Stimulated activated naive CD8-positive, alpha-beta T cell treated with anti-CD3 and anti-CD28 coated beads, Interleukin-15, Interleukin-2, amounts not matched to agents 100 ng/mL and 50 ng/mL, for 24 hours (primary cell): ENCODE measurements around the gene FRMPD4.
"Not testable (repeated sequence)": the region's sequence is repeated elsewhere in the genome, so short reads cannot be mapped to it uniquely, and the experiment has no call there.

ENCODE experiments used
- H3K27ac Mint-ChIP-seq: one replicate; pipeline ENCODE4 v1.8.0; 2021; ENCODE audit warnings: mild to moderate bottlenecking, mixed read lengths
- H3K27me3 Mint-ChIP-seq: one replicate; pipeline ENCODE4 v1.8.0; 2021; ENCODE audit warnings: mixed read lengths
- H3K36me3 Mint-ChIP-seq: one replicate; pipeline ENCODE4 v1.8.0; 2021; ENCODE audit warnings: low read depth, mixed read lengths
- H3K4me1 Mint-ChIP-seq: one replicate; pipeline ENCODE4 v1.8.0; 2021; ENCODE audit warnings: low read depth, mixed read lengths
- H3K4me3 Mint-ChIP-seq: one replicate; pipeline ENCODE4 v1.8.0; 2021; ENCODE audit warnings: mild to moderate bottlenecking, mixed read lengths
- H3K9me3 Mint-ChIP-seq: one replicate; pipeline ENCODE4 v1.8.0; 2021; ENCODE audit warnings: mixed read lengths

The FRMPD4 gene

GRCh38 chrX:12162420-12162819 lies 24.1 kb downstream of the FRMPD4 start:
- Mint-ChIP-seq H3K27me3 (no peaks in the 10 kb centered on the region), H3K4me1 (no peaks in the 10 kb centered on the region), H3K4me3 (no peak overlapping the region), H3K36me3 (no peaks in the 10 kb centered on the region), H3K27ac (no peak overlapping the region), H3K9me3 (no peaks in the 10 kb centered on the region)

- H3K4me1 Mint-ChIP-seq, H3K9me3 Mint-ChIP-seq, H3K27ac Mint-ChIP-seq, H3K4me3 Mint-ChIP-seq, H3K27me3 Mint-ChIP-seq, H3K36me3 Mint-ChIP-seq: not testable (repeated sequence)
These were observed 25.9 kb downstream of the FRMPD4 start for GRCh38 chrX:12164180-12164579.

GRCh38 chrX:12170755-12171154 lies 32.5 kb downstream of the FRMPD4 start:
- H3K27ac Mint-ChIP-seq = no peak overlapping the region
- H3K4me1 Mint-ChIP-seq = no peaks in the 10 kb centered on the region
- H3K9me3 Mint-ChIP-seq = no peaks in the 10 kb centered on the region
- H3K4me3 Mint-ChIP-seq = no peak overlapping the region
- no peaks in the 10 kb centered on the region for H3K36me3 Mint-ChIP-seq
- H3K27me3 Mint-ChIP-seq = no peaks in the 10 kb centered on the region

- Mint-ChIP-seq H3K4me1 (no peaks in the 10 kb centered on the region), H3K27ac (no peak overlapping the region), H3K36me3 (no peaks in the 10 kb centered on the region), H3K9me3 (no peaks in the 10 kb centered on the region), H3K27me3 (no peaks in the 10 kb centered on the region), H3K4me3 (no peak overlapping the region)
These were observed 36.1 kb downstream of the FRMPD4 start for GRCh38 chrX:12174358-12174757.

- Mint-ChIP-seq H3K4me3 (no peak overlapping the region), H3K27me3 (no peaks in the 10 kb centered on the region), H3K4me1 (no peaks in the 10 kb centered on the region), H3K27ac (no peak overlapping the region), H3K9me3 (no peaks in the 10 kb centered on the region), H3K36me3 (no peaks in the 10 kb centered on the region)
These were observed 58.8 kb downstream of the FRMPD4 start for GRCh38 chrX:12197030-12197429.

GRCh38 chrX:12206413-12206812 lies 68.1 kb downstream of the FRMPD4 start:
- Mint-ChIP-seq H3K27me3 (no peaks in the 10 kb centered on the region), H3K4me3 (no peak overlapping the region), H3K9me3 (no peaks in the 10 kb centered on the region), H3K27ac (no peak overlapping the region), H3K4me1 (no peaks in the 10 kb centered on the region), H3K36me3 (no peaks in the 10 kb centered on the region)

- no peaks in the 10 kb centered on the region for H3K4me1 Mint-ChIP-seq
- H3K27ac Mint-ChIP-seq = no peak overlapping the region
- H3K27me3 Mint-ChIP-seq = no peaks in the 10 kb centered on the region
- H3K9me3 Mint-ChIP-seq = no peaks in the 10 kb centered on the region
- no peaks in the 10 kb centered on the region for H3K36me3 Mint-ChIP-seq
- no peak overlapping the region for H3K4me3 Mint-ChIP-seq
These were observed 72.0 kb downstream of the FRMPD4 start for GRCh38 chrX:12210196-12210815.

GRCh38 chrX:12210971-12211370 lies 72.7 kb downstream of the FRMPD4 start:
- no peaks in the 10 kb centered on the region for H3K9me3 Mint-ChIP-seq
- H3K36me3 Mint-ChIP-seq = no peaks in the 10 kb centered on the region
- no peak overlapping the region for H3K27ac Mint-ChIP-seq
- no peaks in the 10 kb centered on the region for H3K4me1 Mint-ChIP-seq
- H3K4me3 Mint-ChIP-seq = no peak overlapping the region
- H3K27me3 Mint-ChIP-seq = no peaks in the 10 kb centered on the region

GRCh38 chrX:12223650-12224049 lies 85.4 kb downstream of the FRMPD4 start:
- Mint-ChIP-seq H3K4me1 (no peaks in the 10 kb centered on the region), H3K27ac (no peak overlapping the region), H3K9me3 (no peaks in the 10 kb centered on the region), H3K27me3 (no peaks in the 10 kb centered on the region), H3K36me3 (no peaks in the 10 kb centered on the region), H3K4me3 (no peak overlapping the region)

GRCh38 chrX:12225107-12225506 lies 86.8 kb downstream of the FRMPD4 start:
- H3K4me3 Mint-ChIP-seq = no peak overlapping the region
- H3K27ac Mint-ChIP-seq = no peak overlapping the region
- H3K9me3 Mint-ChIP-seq = no peaks in the 10 kb centered on the region
- no peaks in the 10 kb centered on the region for H3K4me1 Mint-ChIP-seq
- H3K27me3 Mint-ChIP-seq = no peaks in the 10 kb centered on the region
- no peaks in the 10 kb centered on the region for H3K36me3 Mint-ChIP-seq

- no peaks in the 10 kb centered on the region for H3K4me1 Mint-ChIP-seq
- H3K27ac Mint-ChIP-seq = no peak overlapping the region
- no peaks in the 10 kb centered on the region for H3K9me3 Mint-ChIP-seq
- H3K27me3 Mint-ChIP-seq = no peaks in the 10 kb centered on the region
- H3K4me3 Mint-ChIP-seq = no peak overlapping the region
- H3K36me3 Mint-ChIP-seq = no peaks in the 10 kb centered on the region
These were observed 89.3 kb downstream of the FRMPD4 start for GRCh38 chrX:12227412-12228041.

GRCh38 chrX:12228862-12229261 lies 90.6 kb downstream of the FRMPD4 start:
- H3K27ac Mint-ChIP-seq = no peak overlapping the region
- no peaks in the 10 kb centered on the region for H3K27me3 Mint-ChIP-seq
- no peak overlapping the region for H3K4me3 Mint-ChIP-seq
- no peaks in the 10 kb centered on the region for H3K36me3 Mint-ChIP-seq
- no peaks in the 10 kb centered on the region for H3K9me3 Mint-ChIP-seq
- H3K4me1 Mint-ChIP-seq = no peaks in the 10 kb centered on the region

- Mint-ChIP-seq H3K4me1 (no peaks in the 10 kb centered on the region), H3K36me3 (no peaks in the 10 kb centered on the region), H3K4me3 (no peak overlapping the region), H3K27ac (no peak overlapping the region), H3K27me3 (no peaks in the 10 kb centered on the region), H3K9me3 (no peaks in the 10 kb centered on the region)
These were observed 91.7 kb downstream of the FRMPD4 start for GRCh38 chrX:12229986-12230385.

- Mint-ChIP-seq H3K4me1 (no peaks in the 10 kb centered on the region), H3K9me3 (no peaks in the 10 kb centered on the region), H3K27ac (no peak overlapping the region), H3K36me3 (no peaks in the 10 kb centered on the region), H3K27me3 (no peaks in the 10 kb centered on the region), H3K4me3 (no peak overlapping the region)
These were observed 96.5 kb downstream of the FRMPD4 start for GRCh38 chrX:12234534-12235329.

GRCh38 chrX:12236156-12236555 lies 97.9 kb downstream of the FRMPD4 start:
- H3K4me3 Mint-ChIP-seq = no peak overlapping the region
- H3K27ac Mint-ChIP-seq = no peak overlapping the region
- H3K36me3 Mint-ChIP-seq = no peaks in the 10 kb centered on the region
- no peaks in the 10 kb centered on the region for H3K4me1 Mint-ChIP-seq
- no peaks in the 10 kb centered on the region for H3K9me3 Mint-ChIP-seq
- no peaks in the 10 kb centered on the region for H3K27me3 Mint-ChIP-seq
